Cardiac septum (tissue), 1 donor: ENCODE measurements around the gene DCPS. TPM values are rescaled to one million over a fixed set of nuclear protein-coding genes. Genes with fewer than 3 reads are reported as not detected.
"Not testable (repeated sequence)": the region's sequence is repeated elsewhere in the genome, so short reads cannot be mapped to it uniquely, and the experiment has no call there.

Experiments used
- DNase-seq: peaks from one replicate; pipeline ENCODE4 v3.0.0-alpha.2; 2020; ENCODE audit warnings: low spot score
- intact Hi-C: fragments of 100-400 bp; cut with DNase I; formaldehyde crosslinking; loops from one replicate; pipeline ENCODE4 v1.14.0; 2022
- total RNA-seq: library from RNA; stranded (reverse); fragmentation: NEBNext Ultra II Directional; extraction: Animal tissue kit (Norgen Biotek cat#: 25700); gene quantifications from one replicate; pipeline ENCODE4 v1.2.1, GENCODE V29; 2021
- donor health status: DM: no; HTN: no; CAD: no.

The DCPS gene
- total RNA-seq, 1 donor from 2014 or later: 9.9 TPM

GRCh38 chr11:126386729-126387071 lies 82.8 kb downstream of the DCPS start:
- intact Hi-C loops: not testable (repeated sequence)
- DNase-seq: peak; percentile 87

- DNase-seq: no peak
- intact Hi-C loops: no loop called here
These were observed 84.0 kb downstream of the DCPS start for GRCh38 chr11:126387857-126388256.

- no peak for DNase-seq
- intact Hi-C loops: loop anchor here (5.0 kb wide), 2 partner anchors 33 to 78 kb away; partner anchors contain the start of gene ST3GAL4
These were observed 86.5 kb downstream of the DCPS start for GRCh38 chr11:126390272-126390867.

GRCh38 chr11:126391286-126391954 lies 87.6 kb downstream of the DCPS start:
- intact Hi-C loops: loop anchor here (5.0 kb wide), 2 partner anchors 34 to 79 kb away; partner anchors contain the start of gene ST3GAL4
- no peak for DNase-seq

- peak; percentile 74 for DNase-seq
- intact Hi-C loops: loop anchor here (5.0 kb wide), 2 partner anchors 35 to 80 kb away; partner anchors contain the start of gene ST3GAL4
These were observed 88.2 kb downstream of the DCPS start for GRCh38 chr11:126391970-126392632.

GRCh38 chr11:126392633-126393013 lies 88.8 kb downstream of the DCPS start:
- peak; percentile 61 for DNase-seq
- intact Hi-C loops: loop anchor here (5.0 kb wide), 2 partner anchors 35 to 80 kb away; partner anchors contain the start of gene ST3GAL4

GRCh38 chr11:126393143-126393542 lies 89.3 kb downstream of the DCPS start:
- peak; percentile 57 for DNase-seq
- intact Hi-C loops: loop anchor here (5.0 kb wide), 2 partner anchors 36 to 81 kb away; partner anchors contain the start of gene ST3GAL4

GRCh38 chr11:126394036-126394435 lies 90.2 kb downstream of the DCPS start:
- intact Hi-C loops: loop anchor here (2.0 to 5.0 kb wide), 3 partner anchors 37 to 82 kb away; partner anchors contain the start of gene ST3GAL4
- peak; percentile 43 for DNase-seq

GRCh38 chr11:126394634-126395072 lies 90.8 kb downstream of the DCPS start:
- DNase-seq: peak; percentile 79
- intact Hi-C loops: loop anchor here (2.0 to 5.0 kb wide), 3 partner anchors 37 to 82 kb away; partner anchors contain the start of gene ST3GAL4

Other genes starting within 250 kb of the DCPS start
- gene CDON, start 241.2 kb upstream of the DCPS start, total RNA-seq: 4.4 TPM
- gene RPUSD4, start 92.4 kb upstream of the DCPS start, total RNA-seq: 32.2 TPM
- gene FAM118B, start 92.3 kb upstream of the DCPS start, total RNA-seq: 22.3 TPM
- gene SRPRA, start 35.2 kb upstream of the DCPS start, total RNA-seq: 77.4 TPM
- 23.0 TPM for gene FOXRED1, start 34.9 kb upstream of the DCPS start, total RNA-seq
- 8.4 TPM for gene TIRAP, start 21.0 kb upstream of the DCPS start, total RNA-seq
- gene ST3GAL4, start 51.6 kb downstream of the DCPS start, total RNA-seq: 55.1 TPM